Fibroblast of lung (primary cell): ENCODE results near the gene PIK3CD. TPM values are rescaled to one million over a fixed set of nuclear protein-coding genes. Genes with fewer than 3 reads are reported as not detected.

Experiments used
- DNase-seq, 2 donors: peaks; one replicate each; pipeline versions ENCODE4 v3.0.0 to v3.0.0-alpha.2; 2010; ENCODE audit warnings: low read depth in 2 of 2
- H2AFZ ChIP-seq: 2 replicates; pipeline ENCODE4 v1.5.1; 2012; ENCODE audit warnings: low read length, control low read depth, inconsistent platforms
- H3K27ac ChIP-seq: 2 replicates; pipeline ENCODE4 v1.5.1; 2011; ENCODE audit warnings: low read length, control low read depth; ENCODE audit not compliant: insufficient read depth
- H3K27me3 ChIP-seq: 2 replicates; pipeline ENCODE4 v1.5.1; 2011; ENCODE audit warnings: mild to moderate bottlenecking, low read length; ENCODE audit not compliant: control insufficient read depth, insufficient read depth
- H3K36me3 ChIP-seq: 2 replicates; pipeline ENCODE4 v1.5.1; 2011; ENCODE audit warnings: low read length; ENCODE audit not compliant: control insufficient read depth, insufficient read depth
- H3K4me1 ChIP-seq: 2 replicates; pipeline ENCODE4 v1.5.1; 2011; ENCODE audit warnings: low read length; ENCODE audit not compliant: control insufficient read depth, insufficient read depth; ENCODE audit errors: extremely low read depth
- H3K4me2 ChIP-seq: 2 replicates; pipeline ENCODE4 v1.5.1; 2011; ENCODE audit warnings: low read length, control low read depth; ENCODE audit not compliant: insufficient read depth; ENCODE audit errors: extremely low read depth
- H3K4me3 ChIP-seq, 4 experiments: fragments of 200-600 bp in 1 of 4; sonication (generic) in 1 of 4; replicated peaks in 1 of 4; 2 replicates each; pipeline ENCODE4 v1.5.1; 2011 to 2016; ENCODE audit warnings: low read length in 4 of 4, low read depth in 3 of 4, mild to moderate bottlenecking in 3 of 4, control low read depth in 2 of 4, inconsistent platforms in 1 of 4, mixed read lengths in 1 of 4; ENCODE audit not compliant: insufficient read depth in 1 of 4; ENCODE audit errors: control extremely low read depth in 1 of 4
- H3K79me2 ChIP-seq: 2 replicates; pipeline ENCODE4 v1.5.1; 2012; ENCODE audit warnings: mild to moderate bottlenecking, low read length, inconsistent platforms; ENCODE audit not compliant: control insufficient read depth, insufficient read depth
- H3K9ac ChIP-seq: 2 replicates; pipeline ENCODE4 v1.5.1; 2011; ENCODE audit warnings: mild to moderate bottlenecking, low read length, control low read depth; ENCODE audit not compliant: insufficient read depth
- H3K9me3 ChIP-seq: 2 replicates; pipeline ENCODE4 v1.5.1; 2012; ENCODE audit warnings: low read depth, low read length; ENCODE audit not compliant: control insufficient read depth, insufficient read depth
- H4K20me1 ChIP-seq: 2 replicates; pipeline ENCODE4 v1.5.1; 2011; ENCODE audit warnings: low read length; ENCODE audit not compliant: control insufficient read depth, insufficient read depth; ENCODE audit errors: extremely low read depth
- CTCF ChIP-seq, 2 donors: IDR thresholded peaks in 1 of 2; conservative IDR thresholded peaks in 1 of 2; 1 replicate in 1 of 2; 2 replicates in 1 of 2; pipeline ENCODE4 v1.5.1; 2011 to 2012; ENCODE audit warnings: low read length in 2 of 2, control low read depth in 1 of 2, inconsistent platforms in 1 of 2, low read depth in 1 of 2, mild to moderate bottlenecking in 1 of 2
- EZH2 ChIP-seq: IDR thresholded peaks from 2 replicates; pipeline ENCODE4 v1.5.1; 2012; ENCODE audit warnings: low read length, control low read depth, mild to moderate bottlenecking; ENCODE audit errors: missing control alignments
- polyA plus RNA-seq, 2 donors: library from polyadenylated mRNA; depleted of rRNA in 1 of 2; stranded (reverse) in 1 of 2; unstranded in 1 of 2; fragments of >200 nt; gene quantifications; 2 replicates each; pipeline ENCODE4 v1.2.1, GENCODE V29; 2011 to 2012; ENCODE audit warnings: missing spikeins in 1 of 2
- total RNA-seq: library from RNA; depleted of rRNA; stranded (reverse); fragments of >200 nt; gene quantifications from 2 replicates; pipeline ENCODE4 v1.2.1, GENCODE V29; 2014

The PIK3CD gene
- total and polyA plus RNA-seq, 2 donors (not counting 1 experiment from before 2014, with no cell fraction given), result 2.8 to 6.4 TPM

- H4K20me1 ChIP-seq, result no peaks in the 10 kb centered on the region
- no peak overlapping the region for H3K9ac ChIP-seq
- no peak overlapping the region for H3K27ac ChIP-seq
- H3K9me3 ChIP-seq, result no peaks in the 10 kb centered on the region
- H3K79me2 ChIP-seq, result no peaks in the 10 kb centered on the region
- H3K27me3 ChIP-seq, result no peaks in the 10 kb centered on the region
- no peak for TF ChIP-seq EZH2
- TF ChIP-seq CTCF (conservative IDR thresholded peaks at IDR 0.05 in 1 of 2, IDR thresholded peaks at IDR 0.05 in 1 of 2; ENCODE audit: low read depth in 1 of 2, low read length in 2 of 2), result no peak
- no peaks in the 10 kb centered on the region for H3K4me1 ChIP-seq
- H3K4me3 ChIP-seq, result no peak overlapping the region
- no peaks in the 10 kb centered on the region for H3K36me3 ChIP-seq
- no peak overlapping the region for H3K4me2 ChIP-seq
- H2AFZ ChIP-seq, result no peak overlapping the region
- DNase-seq, result no peak
Observed at GRCh38 chr1:9626201-9626608, 25.3 kb upstream of the PIK3CD start.

- TF ChIP-seq CTCF (conservative IDR thresholded peaks at IDR 0.05 in 1 of 2, IDR thresholded peaks at IDR 0.05 in 1 of 2; ENCODE audit: low read depth in 1 of 2, low read length in 2 of 2) (no peak), EZH2 (no peak)
- DNase-seq, result no peak
- Histone ChIP-seq H3K27ac (no peak overlapping the region), H2AFZ (no peak overlapping the region), H3K9me3 (no peaks in the 10 kb centered on the region), H3K79me2 (no peaks in the 10 kb centered on the region), H3K4me2 (no peak overlapping the region), H3K36me3 (no peaks in the 10 kb centered on the region), H3K9ac (no peak overlapping the region), H3K27me3 (no peaks in the 10 kb centered on the region), H4K20me1 (no peaks in the 10 kb centered on the region), H3K4me1 (no peaks in the 10 kb centered on the region), H3K4me3 (no peak overlapping the region)
Observed at GRCh38 chr1:9628541-9629444, 22.7 kb upstream of the PIK3CD start.

GRCh38 chr1:9629445-9630201 is 21.9 kb upstream of the PIK3CD start:
- Histone ChIP-seq H3K27me3 (no peaks in the 10 kb centered on the region), H3K4me3 (no peak overlapping the region), H3K36me3 (no peaks in the 10 kb centered on the region), H3K27ac (no peak overlapping the region), H3K4me1 (no peaks in the 10 kb centered on the region), H3K4me2 (no peak overlapping the region), H3K9ac (no peak overlapping the region), H3K79me2 (no peaks in the 10 kb centered on the region), H2AFZ (no peak overlapping the region), H4K20me1 (no peaks in the 10 kb centered on the region), H3K9me3 (no peaks in the 10 kb centered on the region)
- DNase-seq, result no peak
- TF ChIP-seq EZH2, result no peak
- no peak for TF ChIP-seq CTCF (conservative IDR thresholded peaks at IDR 0.05 in 1 of 2, IDR thresholded peaks at IDR 0.05 in 1 of 2; ENCODE audit: low read depth in 1 of 2, low read length in 2 of 2)
